Astrocyte (in vitro differentiated cells and primary cell): Measurements from ENCODE around the gene MPC1.
A peak's percentile ranks its signal among the peaks of the same experiment; 100 is the strongest.

Experiments
- CTCF ChIP-seq: IDR thresholded peaks from 2 replicates; pipeline ENCODE4 v1.5.1; 2011; ENCODE audit warnings: low read depth, mild to moderate bottlenecking, inconsistent platforms, low read length, moderate library complexity; ENCODE audit not compliant: insufficient read depth
- EZH2 ChIP-seq: IDR thresholded peaks from 2 replicates; pipeline ENCODE4 v1.6.1; 2012; ENCODE audit warnings: mild to moderate bottlenecking, low read length, inconsistent platforms; ENCODE audit not compliant: insufficient read depth

GRCh38 chr6:166381733-166382499 lies 824 bp downstream of the MPC1 start:
- TF ChIP-seq CTCF (peak; percentile 40), EZH2 (no peak)
